DOHH2 (cell line): ENCODE measurements around the gene PPM1H.

Experiments
- H3F3A ChIP-seq: fragments of 200-600 bp; sonication (generic), shearing (Covaris generic); 2 replicates; pipeline ENCODE4 v1.6.0; 2016; ENCODE audit warnings: antibody characterized with exemption, mild to moderate bottlenecking; ENCODE audit not compliant: control insufficient read depth, insufficient read depth
- H3K27ac ChIP-seq: fragments of 200-600 bp; sonication (generic); 2 replicates; pipeline ENCODE4 v1.5.1; 2014; ENCODE audit warnings: low read depth, mild to moderate bottlenecking, low read length, moderate library complexity
- H3K27me3 ChIP-seq: fragments of 200-600 bp; sonication (generic); 2 replicates; pipeline ENCODE4 v1.6.1; 2014; ENCODE audit warnings: mild to moderate bottlenecking, low read length, mixed read lengths; ENCODE audit not compliant: control insufficient read depth
- H3K36me3 ChIP-seq: fragments of 200-600 bp; sonication (generic); 2 replicates; pipeline ENCODE4 v1.6.1; 2014; ENCODE audit warnings: mild to moderate bottlenecking, low read length, moderate library complexity, mixed read lengths; ENCODE audit not compliant: control insufficient read depth
- H3K4me1 ChIP-seq: fragments of 200-600 bp; sonication (generic); 2 replicates; pipeline ENCODE4 v1.6.1; 2014; ENCODE audit warnings: mild to moderate bottlenecking, low read length, mixed read lengths; ENCODE audit not compliant: control insufficient read depth
- H3K4me2 ChIP-seq: fragments of 200-600 bp; sonication (generic); 2 replicates; pipeline ENCODE4 v1.6.0; 2014; ENCODE audit warnings: mild to moderate bottlenecking, low read length, moderate library complexity
- H3K4me3 ChIP-seq: fragments of 200-600 bp; sonication (generic); 2 replicates; pipeline ENCODE4 v1.5.1; 2014; ENCODE audit warnings: mild to moderate bottlenecking, low read length, mixed read lengths
- H3K79me2 ChIP-seq: fragments of 200-600 bp; sonication (generic); 2 replicates; pipeline ENCODE4 v1.6.1; 2014; ENCODE audit warnings: mild to moderate bottlenecking, low read length, mixed read lengths; ENCODE audit not compliant: control insufficient read depth
- H3K9me2 ChIP-seq: fragments of 200-600 bp; sonication (generic); replicated peaks from 2 replicates; pipeline ENCODE4 v1.6.1; 2014; ENCODE audit warnings: mild to moderate bottlenecking, low read length, mixed read lengths; ENCODE audit not compliant: control insufficient read depth
- H3K9me3 ChIP-seq: fragments of 200-600 bp; sonication (generic); 2 replicates; pipeline ENCODE4 v1.6.1; 2014; ENCODE audit warnings: antibody characterized with exemption, low read length, mixed read lengths; ENCODE audit not compliant: control insufficient read depth, insufficient read depth
- H4K20me1 ChIP-seq: fragments of 200-600 bp; sonication (generic); 2 replicates; pipeline ENCODE4 v1.6.0; 2014; ENCODE audit warnings: low read depth, mild to moderate bottlenecking, antibody characterized with exemption, low read length, moderate library complexity; ENCODE audit not compliant: control insufficient read depth, insufficient read depth
- EZH2phosphoT487 ChIP-seq: fragments of 200-600 bp; sonication (generic); IDR thresholded peaks from 2 replicates; pipeline ENCODE4 v1.6.1; 2017; ENCODE audit warnings: borderline replicate concordance, mild to moderate bottlenecking, antibody characterized with exemption, low read length, moderate library complexity, mixed read lengths
- TF ChIP-seq, protein P1 (sequence below): fragments of 200-600 bp; sonication (generic); IDR thresholded peaks from one replicate; pipeline ENCODE4 v1.5.1; 2014; ENCODE audit warnings: antibody characterized with exemption, mild to moderate bottlenecking, low read depth, low read length; ENCODE audit not compliant: poor library complexity, severe bottlenecking

PPM1H gene

GRCh38 chr12:62865937-62866336, 69.0 kb downstream of the PPM1H start:
- Histone ChIP-seq H3K4me3 (no peak overlapping the region), H3K9me3 (no peaks in the 10 kb centered on the region), H3F3A (no peaks in the 10 kb centered on the region), H3K27me3 (peaks cover 8% of the 10 kb centered on the region; the same call in 1 of the 2 replicates), H3K4me1 (no peaks in the 10 kb centered on the region), H4K20me1 (no peaks in the 10 kb centered on the region), H3K36me3 (no peaks in the 10 kb centered on the region), H3K4me2 (no peak overlapping the region), H3K79me2 (no peaks in the 10 kb centered on the region), H3K27ac (no peak overlapping the region), H3K9me2 (no peaks in the 10 kb centered on the region)
- TF ChIP-seq, protein P1, sequence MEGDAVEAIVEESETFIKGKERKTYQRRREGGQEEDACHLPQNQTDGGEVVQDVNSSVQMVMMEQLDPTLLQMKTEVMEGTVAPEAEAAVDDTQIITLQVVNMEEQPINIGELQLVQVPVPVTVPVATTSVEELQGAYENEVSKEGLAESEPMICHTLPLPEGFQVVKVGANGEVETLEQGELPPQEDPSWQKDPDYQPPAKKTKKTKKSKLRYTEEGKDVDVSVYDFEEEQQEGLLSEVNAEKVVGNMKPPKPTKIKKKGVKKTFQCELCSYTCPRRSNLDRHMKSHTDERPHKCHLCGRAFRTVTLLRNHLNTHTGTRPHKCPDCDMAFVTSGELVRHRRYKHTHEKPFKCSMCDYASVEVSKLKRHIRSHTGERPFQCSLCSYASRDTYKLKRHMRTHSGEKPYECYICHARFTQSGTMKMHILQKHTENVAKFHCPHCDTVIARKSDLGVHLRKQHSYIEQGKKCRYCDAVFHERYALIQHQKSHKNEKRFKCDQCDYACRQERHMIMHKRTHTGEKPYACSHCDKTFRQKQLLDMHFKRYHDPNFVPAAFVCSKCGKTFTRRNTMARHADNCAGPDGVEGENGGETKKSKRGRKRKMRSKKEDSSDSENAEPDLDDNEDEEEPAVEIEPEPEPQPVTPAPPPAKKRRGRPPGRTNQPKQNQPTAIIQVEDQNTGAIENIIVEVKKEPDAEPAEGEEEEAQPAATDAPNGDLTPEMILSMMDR, result no peak
- no peak for TF ChIP-seq EZH2phosphoT487

DNA sequence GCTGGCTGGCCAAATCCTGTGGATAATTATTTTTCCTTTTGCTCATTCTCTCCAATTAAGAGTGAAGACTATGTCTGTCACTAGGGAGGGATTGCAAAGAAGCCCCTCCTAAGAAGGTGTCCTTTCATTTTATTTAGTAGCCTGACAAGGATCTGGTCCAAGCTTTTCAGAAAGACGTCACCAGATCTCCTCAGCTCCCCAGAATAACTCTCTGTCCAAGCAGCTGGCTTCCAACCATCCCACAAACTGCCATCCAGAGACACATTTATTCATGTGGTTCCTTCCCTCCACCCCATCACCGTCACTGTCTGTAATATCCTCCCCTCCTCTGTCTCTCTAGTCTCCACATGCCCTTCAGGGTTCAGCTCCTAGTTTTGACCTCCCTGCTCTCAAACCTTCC, 69.9 kb downstream of the PPM1H start:
- TF ChIP-seq EZH2phosphoT487, result no peak
- Histone ChIP-seq H3K4me2 (no peak overlapping the region), H3K27ac (no peak overlapping the region), H3F3A (no peaks in the 10 kb centered on the region), H4K20me1 (no peaks in the 10 kb centered on the region), H3K4me1 (no peaks in the 10 kb centered on the region), H3K79me2 (no peaks in the 10 kb centered on the region), H3K4me3 (no peak overlapping the region), H3K9me3 (no peaks in the 10 kb centered on the region), H3K36me3 (no peaks in the 10 kb centered on the region), H3K9me2 (no peaks in the 10 kb centered on the region), H3K27me3 (peaks cover 8% of the 10 kb centered on the region; the same call in 1 of the 2 replicates)

DNA sequence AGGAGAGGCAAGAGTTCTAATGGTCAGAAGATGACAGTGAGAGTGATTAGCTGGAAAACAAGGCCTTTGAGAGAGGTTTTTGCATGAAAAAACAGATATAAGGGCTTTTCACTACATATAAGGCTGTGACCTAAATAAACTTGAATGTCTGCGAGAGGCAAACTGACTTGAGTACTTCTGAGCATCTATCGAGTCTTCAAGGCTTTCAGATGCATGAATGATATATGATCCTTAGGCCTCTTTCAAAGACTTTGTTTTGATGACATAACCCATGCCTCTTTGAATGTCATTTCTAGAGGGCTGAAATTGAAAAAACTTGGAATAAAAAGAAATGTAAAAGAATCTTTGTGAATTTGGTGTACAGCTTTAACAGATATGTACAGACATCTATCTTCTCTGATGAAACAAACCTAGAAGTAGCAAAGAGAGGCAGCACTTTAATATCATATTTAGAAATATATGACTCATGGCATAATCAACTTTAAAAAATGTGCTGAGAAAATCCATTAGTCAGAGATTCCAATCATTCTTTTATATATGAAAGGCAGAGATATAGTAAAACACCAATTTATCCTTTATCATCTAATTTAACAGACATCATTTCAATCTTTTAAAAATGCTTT, 72.6 kb downstream of the PPM1H start:
- Histone ChIP-seq H3K4me3 (no peak overlapping the region), H3K4me1 (no peaks in the 10 kb centered on the region), H3K79me2 (no peaks in the 10 kb centered on the region), H3K4me2 (no peak overlapping the region), H3F3A (no peaks in the 10 kb centered on the region), H3K9me2 (no peaks in the 10 kb centered on the region), H3K9me3 (no peaks in the 10 kb centered on the region), H3K36me3 (no peaks in the 10 kb centered on the region), H3K27ac (no peak overlapping the region), H3K27me3 (peaks cover 8% of the 10 kb centered on the region; the same call in 1 of the 2 replicates), H4K20me1 (no peaks in the 10 kb centered on the region)
- no peak for TF ChIP-seq EZH2phosphoT487
- TF ChIP-seq, protein P1, result no peak

GRCh38 chr12:62861586-62861985, 73.4 kb downstream of the PPM1H start:
- Histone ChIP-seq H3K27ac (no peak overlapping the region), H3K9me2 (no peaks in the 10 kb centered on the region), H3K9me3 (no peaks in the 10 kb centered on the region), H3K4me2 (no peak overlapping the region), H4K20me1 (no peaks in the 10 kb centered on the region), H3F3A (no peaks in the 10 kb centered on the region), H3K4me1 (no peaks in the 10 kb centered on the region), H3K36me3 (no peaks in the 10 kb centered on the region), H3K27me3 (peaks cover 5% of the 10 kb centered on the region; the same call in 1 of the 2 replicates), H3K4me3 (no peak overlapping the region), H3K79me2 (no peaks in the 10 kb centered on the region)
- no peak for TF ChIP-seq EZH2phosphoT487
- TF ChIP-seq, protein P1, result no peak
